Mucosa of descending colon (tissue), 3 donors: ENCODE measurements around the gene ADISSP. TPM values are rescaled to one million over a fixed set of nuclear protein-coding genes. Genes with fewer than 3 reads are reported as not detected.

ENCODE experiments used
- ATAC-seq: fragments of 200-7000 bp; cut with Tn5 transposase; one replicate; pipeline ENCODE4 v1.9.1; 2020; ENCODE audit warnings: mild to moderate bottlenecking, moderate library complexity
- DNase-seq, 3 donors: peaks; one replicate each; pipeline ENCODE4 v3.0.0-alpha.2; 2020
- H3K36me3 ChIP-seq: fragments of 200-600 bp; one replicate; pipeline ENCODE4 v1.8.0; 2021; ENCODE audit warnings: low read depth, mild to moderate bottlenecking
- H3K4me1 ChIP-seq: fragments of 200-600 bp; one replicate; pipeline ENCODE4 v1.8.0; 2021; ENCODE audit warnings: low read depth, mild to moderate bottlenecking
- H3K4me3 ChIP-seq: fragments of 200-600 bp; one replicate; pipeline ENCODE4 v1.8.0; 2021; ENCODE audit warnings: mild to moderate bottlenecking
- H3K9me3 ChIP-seq: fragments of 200-600 bp; one replicate; pipeline ENCODE4 v1.8.0; 2021; ENCODE audit warnings: mild to moderate bottlenecking
- intact Hi-C, 2 donors: fragments of 100-400 bp; cut with DNase I in 1 of 2; cut with micrococcal nuclease in 1 of 2; formaldehyde crosslinking; loops; one replicate each; pipeline versions ENCODE4 v1.11.0 to v1.11.1; 2022; cut with DNase I, micrococcal nuclease
- total RNA-seq, 3 donors: library from RNA; stranded (reverse); fragmentation: NEBNext Ultra II Directional in 2 of 3; extraction: Animal tissue kit (Norgen Biotek cat#: 25700) in 2 of 3; gene quantifications; one replicate each; pipeline versions ENCODE4 v1.2.1 to v1.2.4, GENCODE V29; 2021 to 2023
- TF ChIP-seq, protein P1 (sequence below): fragments of 200-600 bp; IDR thresholded peaks from one replicate; pipeline ENCODE4 v1.8.0; 2022; ENCODE audit warnings: antibody characterized with exemption, mild to moderate bottlenecking
- donor health status: DM: no; HTN: no; CAD: no; lungs with moderate emphysema.
- donor health status: DM: no; HTN: no; CAD: no.
- donor health status: DM: no; HTN: yes; CAD: no.

The ADISSP gene
- total RNA-seq, 3 donors from 2014 or later: 14.5 to 69.6 (median 26.5) TPM

DNA sequence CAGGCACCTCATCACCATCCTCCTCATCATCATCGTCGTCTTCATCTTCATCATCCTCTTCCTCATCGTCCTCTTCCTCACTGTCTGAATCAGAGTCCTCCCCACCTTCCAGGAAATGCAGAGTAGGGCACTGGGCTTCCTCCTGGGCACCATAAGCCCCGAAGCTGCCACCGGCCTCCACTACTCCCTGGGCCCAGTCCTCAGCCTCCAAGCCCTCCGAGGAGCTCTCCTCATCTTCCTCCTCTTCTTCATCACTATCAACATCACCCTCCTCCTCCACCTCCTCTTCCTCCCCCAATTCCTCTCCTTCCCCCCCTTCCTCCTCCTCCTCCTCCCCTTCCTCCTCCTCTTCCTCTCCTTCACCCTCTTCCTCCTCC, 17.3 kb upstream of the ADISSP start:
- no peak for ATAC-seq

DNA sequence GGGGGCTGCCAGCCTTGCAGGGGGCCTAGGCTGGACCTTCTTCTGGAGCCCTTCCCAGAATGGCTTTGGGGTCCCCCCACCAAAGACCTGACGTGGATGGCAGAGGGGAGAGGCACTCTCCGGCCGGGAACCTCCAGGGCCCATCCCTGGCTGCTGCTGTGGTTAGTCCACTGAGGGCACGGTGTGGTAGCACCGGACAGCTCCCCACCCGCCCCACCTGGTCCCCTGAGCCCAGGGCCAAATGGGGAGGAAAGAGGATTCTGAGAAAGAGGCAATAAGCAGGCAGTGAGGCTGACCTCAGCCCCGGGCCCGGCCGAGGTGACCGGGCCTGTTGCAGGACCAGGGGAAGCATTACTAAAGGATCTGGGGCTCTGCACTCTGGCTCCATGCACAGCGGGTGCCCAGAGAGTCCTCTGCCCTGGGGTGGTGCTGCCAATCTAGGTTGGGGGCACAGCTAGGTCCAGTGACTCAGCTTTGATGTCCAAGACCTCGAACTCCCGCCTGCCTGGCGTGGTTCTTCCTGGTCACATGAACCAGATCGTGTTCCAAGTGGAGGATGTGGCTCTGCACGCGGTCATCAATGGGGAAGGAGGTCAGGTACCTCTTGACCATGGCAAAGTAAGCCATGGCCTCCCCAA, 16.8 kb upstream of the ADISSP start:
- TF ChIP-seq, protein P1, sequence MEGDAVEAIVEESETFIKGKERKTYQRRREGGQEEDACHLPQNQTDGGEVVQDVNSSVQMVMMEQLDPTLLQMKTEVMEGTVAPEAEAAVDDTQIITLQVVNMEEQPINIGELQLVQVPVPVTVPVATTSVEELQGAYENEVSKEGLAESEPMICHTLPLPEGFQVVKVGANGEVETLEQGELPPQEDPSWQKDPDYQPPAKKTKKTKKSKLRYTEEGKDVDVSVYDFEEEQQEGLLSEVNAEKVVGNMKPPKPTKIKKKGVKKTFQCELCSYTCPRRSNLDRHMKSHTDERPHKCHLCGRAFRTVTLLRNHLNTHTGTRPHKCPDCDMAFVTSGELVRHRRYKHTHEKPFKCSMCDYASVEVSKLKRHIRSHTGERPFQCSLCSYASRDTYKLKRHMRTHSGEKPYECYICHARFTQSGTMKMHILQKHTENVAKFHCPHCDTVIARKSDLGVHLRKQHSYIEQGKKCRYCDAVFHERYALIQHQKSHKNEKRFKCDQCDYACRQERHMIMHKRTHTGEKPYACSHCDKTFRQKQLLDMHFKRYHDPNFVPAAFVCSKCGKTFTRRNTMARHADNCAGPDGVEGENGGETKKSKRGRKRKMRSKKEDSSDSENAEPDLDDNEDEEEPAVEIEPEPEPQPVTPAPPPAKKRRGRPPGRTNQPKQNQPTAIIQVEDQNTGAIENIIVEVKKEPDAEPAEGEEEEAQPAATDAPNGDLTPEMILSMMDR: no peak
- Histone ChIP-seq H3K4me1 (peaks cover 44% of the 10 kb centered on the region), H3K4me3 (no peak overlapping the region)

More for the DNA sequence above, 17.3 kb upstream of the ADISSP start:
- Histone ChIP-seq H3K36me3 (no peaks in the 10 kb centered on the region), H3K4me3 (no peak overlapping the region), H3K9me3 (no peaks in the 10 kb centered on the region), H3K4me1 (peaks cover 44% of the 10 kb centered on the region)
- TF ChIP-seq, protein P1: no peak
- no peak for DNase-seq
- intact Hi-C loops: no loop called here

DNA sequence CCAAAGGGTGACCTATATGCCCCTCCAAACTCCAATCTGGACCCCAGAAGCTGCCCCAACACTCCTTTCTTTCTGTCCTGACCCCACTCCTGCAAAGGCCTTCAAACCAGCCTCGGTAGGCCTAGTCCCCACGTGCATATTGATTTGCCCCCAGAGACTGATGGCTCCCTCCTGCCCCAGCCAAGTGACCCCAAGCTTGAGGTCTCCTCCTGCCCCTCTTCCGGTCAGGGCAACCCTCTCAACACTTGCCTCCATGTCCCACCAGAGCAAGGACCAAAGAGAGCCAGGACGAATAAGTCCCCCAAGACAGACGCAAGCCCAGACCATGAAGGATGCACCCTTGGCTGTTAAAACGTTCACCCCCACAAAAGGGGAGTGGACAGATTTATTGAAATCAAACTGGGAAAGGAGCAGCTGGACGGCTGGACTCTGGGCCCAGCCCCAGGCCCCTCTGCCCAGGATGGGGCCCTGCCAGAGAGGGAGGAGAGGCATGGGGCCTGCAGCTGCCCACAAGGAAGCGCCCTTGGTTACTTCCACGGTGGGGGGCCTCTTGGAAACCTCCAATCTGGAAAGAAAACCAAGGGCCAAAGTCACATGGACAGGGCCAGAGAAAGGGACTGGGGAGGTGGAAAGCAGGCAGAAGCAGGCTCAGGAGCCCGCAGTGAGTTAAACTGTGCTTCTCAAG, 16.1 kb upstream of the ADISSP start:
- Histone ChIP-seq H3K36me3 (no peaks in the 10 kb centered on the region), H3K4me1 (peaks cover 46% of the 10 kb centered on the region), H3K9me3 (no peaks in the 10 kb centered on the region), H3K4me3 (no peak overlapping the region)
- ATAC-seq (no peak), DNase-seq (no peak)
- TF ChIP-seq, protein P1: no peak
- intact Hi-C loops: no loop called here

More for the DNA sequence above, 16.8 kb upstream of the ADISSP start:
- ATAC-seq (no peak), DNase-seq (peak in 1 of 3 donors; percentile 57)
- Histone ChIP-seq H3K9me3 (no peaks in the 10 kb centered on the region), H3K36me3 (no peaks in the 10 kb centered on the region)
- intact Hi-C loops: no loop called here

DNA sequence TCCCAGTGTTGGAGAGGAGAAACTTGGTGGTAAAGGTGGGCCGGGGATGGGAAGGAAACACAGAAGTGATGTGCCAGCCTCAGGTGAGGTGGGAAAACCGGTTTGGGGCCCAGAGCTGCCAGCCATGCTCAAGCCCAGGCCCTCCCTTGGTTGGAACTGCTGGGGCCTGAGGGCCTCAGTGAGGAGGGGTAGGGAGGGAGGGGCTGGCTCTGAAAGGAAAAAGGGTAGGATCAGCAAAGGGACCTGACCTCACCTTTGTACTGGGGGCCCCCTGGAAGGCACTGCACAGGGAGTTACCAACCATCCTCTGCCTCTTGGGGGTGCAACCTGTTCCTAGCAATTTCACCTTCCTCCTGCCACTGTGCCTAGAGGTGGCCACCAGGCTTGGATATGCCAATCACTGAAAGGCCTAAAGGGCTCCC, 15.5 kb upstream of the ADISSP start:
- Histone ChIP-seq H3K9me3 (no peaks in the 10 kb centered on the region), H3K36me3 (no peaks in the 10 kb centered on the region), H3K4me1 (peaks cover 48% of the 10 kb centered on the region), H3K4me3 (no peak overlapping the region)
- ATAC-seq (no peak), DNase-seq (peak in 1 of 3 donors; percentile 31)
- TF ChIP-seq, protein P1: no peak
- intact Hi-C loops: no loop called here

DNA sequence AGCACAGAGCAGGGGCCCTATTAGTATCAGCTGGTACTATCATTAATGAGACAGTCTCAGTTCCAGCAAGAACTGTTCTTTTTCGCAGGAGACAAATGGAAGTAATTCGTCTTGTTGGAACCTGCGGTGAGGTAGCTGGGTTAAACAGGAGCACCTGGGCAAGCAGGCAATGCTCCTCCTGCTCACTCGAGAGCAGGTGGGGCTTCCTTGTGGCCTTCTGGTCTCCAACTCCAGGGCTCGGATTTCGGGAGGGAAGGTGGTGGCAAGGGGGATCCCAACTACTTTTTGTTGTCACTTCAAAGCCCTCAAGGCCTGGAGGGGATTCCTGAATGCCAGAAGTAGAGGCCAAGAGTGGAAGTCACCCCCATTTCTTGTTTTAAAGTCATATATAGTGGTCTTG, 15.0 kb upstream of the ADISSP start:
- intact Hi-C loops: no loop called here
- DNase-seq: no peak
- Histone ChIP-seq H3K9me3 (no peaks in the 10 kb centered on the region), H3K4me3 (no peak overlapping the region), H3K36me3 (no peaks in the 10 kb centered on the region), H3K4me1 (peaks cover 48% of the 10 kb centered on the region)
- TF ChIP-seq, protein P1: no peak
- ATAC-seq: no peak
